ENCODE measurements around the gene CLIP2. TPM values are rescaled to one million over a fixed set of nuclear protein-coding genes. Genes with fewer than 3 reads are reported as not detected.

CLIP2 gene
- total and polyA plus RNA-seq, 2 of the 4 experiments (the other 2 are of a cell fraction) = 18.1 to 20.7 TPM

- peaks cover 3% of the 10 kb centered on the region; the same call in 1 of the 2 replicates for H3K4me1 ChIP-seq (ENCODE audit: control insufficient read depth, insufficient read depth, low read length)
- DNase-seq (no peak), ATAC-seq (ENCODE audit: low read depth) (no peak)
- H3K79me1 ChIP-seq (ENCODE audit: low read depth in 1 of 2, low read length in 2 of 2) = peaks cover 20 to 78% of the 10 kb centered on the region in 2 experiments
- H4K20me1 ChIP-seq (ENCODE audit: insufficient read depth, low read length) = peaks cover 70% of the 10 kb centered on the region
- peaks cover 29% of the 10 kb centered on the region for H3K36me3 ChIP-seq (ENCODE audit: control insufficient read depth, insufficient read depth, low read length)
- no peak overlapping the region for H3K56ac ChIP-seq (ENCODE audit: extremely low read depth, insufficient read depth, low read length)
- H3K9me3 ChIP-seq (ENCODE audit: control insufficient read depth, insufficient read depth, low read length) = no peaks in the 10 kb centered on the region
- no peak overlapping the region for H2BK20ac ChIP-seq (ENCODE audit: low read depth, low read length)
- no peak overlapping the region for H3K23ac ChIP-seq (ENCODE audit: low read depth, low read length)
- in situ Hi-C loops (cut with MboI; ENCODE audit: low sequenced_read_pairs) = no loop called here
- H2AK9ac ChIP-seq (replicated peaks; ENCODE audit: low read depth, low read length, poor library complexity) = no peak overlapping the region
- H3K4me3 ChIP-seq (ENCODE audit: insufficient read depth, low read depth, low read length) = no peak overlapping the region
- H3K18ac ChIP-seq (ENCODE audit: low read depth, low read length) = no peak overlapping the region
- H3K9me1 ChIP-seq (ENCODE audit: insufficient read depth, low read length) = no peaks in the 10 kb centered on the region
- H2BK15ac ChIP-seq (ENCODE audit: low read depth, low read length) = no peak overlapping the region
- no peak overlapping the region for H4K8ac ChIP-seq (ENCODE audit: low read depth in 2 of 2, low read length in 2 of 2)
- no peak overlapping the region for H3K14ac ChIP-seq (replicated peaks; ENCODE audit: low read depth, low read length)
- H3K27me3 ChIP-seq (ENCODE audit: control insufficient read depth, insufficient read depth, low read length) = no peaks in the 10 kb centered on the region
- POLR2A ChIA-PET (ENCODE audit: unreplicated experiment) = no interaction called here
- CTCF ChIA-PET = no interaction called here
- intact Hi-C loops (cut with micrococcal nuclease) = no loop called here
- H2BK5ac ChIP-seq (ENCODE audit: low read depth, low read length, poor library complexity, severe bottlenecking) = no peak overlapping the region
- 98% methylated on average over 6 of the region's 20 CpGs; no CpG with 5 or more reads in 1 of the 2 experiments for WGBS, 2 experiments (ENCODE audit: extremely low coverage in 2 of 2, insufficient read length in 1 of 2)
- no peak overlapping the region for H3K9ac ChIP-seq (ENCODE audit: low read depth, low read length)
- H4K5ac ChIP-seq (ENCODE audit: low read depth, low read length) = no peak overlapping the region
- no TSS peak for BruUV-seq (replicated peaks)
- no peak overlapping the region for H2AK5ac ChIP-seq (ENCODE audit: low read depth, low read length)
- H4K91ac ChIP-seq (ENCODE audit: insufficient read depth, low read depth, low read length) = no peak overlapping the region
- no peak overlapping the region for H3K27ac ChIP-seq (ENCODE audit: insufficient read depth, low read length)
- H2BK120ac ChIP-seq (ENCODE audit: low read depth, low read length) = no peak overlapping the region
- no peak overlapping the region for H3K4me2 ChIP-seq (ENCODE audit: low read depth, low read length)
- dilution Hi-C loops (cut with HindIII; ENCODE audit: low sequenced_read_pairs, unreplicated experiment) = no loop called here
- peak overlapping the region; percentile 51 for H2AFZ ChIP-seq (replicated peaks; ENCODE audit: low read length, poor library complexity)
- TF ChIP-seq RFX5 (IDR thresholded peaks at IDR 0.05; ENCODE audit: low read depth, low read length) = no peak
- no peak for TF ChIP-seq NFE2L2 (IDR thresholded peaks at IDR 0.05; ENCODE audit: low read depth, low read length)
- no peak for TF ChIP-seq RAD21 (IDR thresholded peaks at IDR 0.05; ENCODE audit: low read length)
- TF ChIP-seq FOS (IDR thresholded peaks at IDR 0.05; ENCODE audit: low read depth, low read length) = no peak
- no peak for TF ChIP-seq MAFK (IDR thresholded peaks at IDR 0.05; ENCODE audit: low read depth, low read length)
- H3K4ac ChIP-seq (ENCODE audit: low read depth, low read length) = no peak overlapping the region
Measured at GRCh38 chr7:74317146-74317782, 28.1 kb downstream of the CLIP2 start.
